ENCODE results near the gene FAM118B. TPM values are rescaled to one million over a fixed set of nuclear protein-coding genes. Genes with fewer than 3 reads are reported as not detected.

The FAM118B gene
- total RNA-seq, 1 donor from 2014 or later: 11.7 TPM

DNA sequence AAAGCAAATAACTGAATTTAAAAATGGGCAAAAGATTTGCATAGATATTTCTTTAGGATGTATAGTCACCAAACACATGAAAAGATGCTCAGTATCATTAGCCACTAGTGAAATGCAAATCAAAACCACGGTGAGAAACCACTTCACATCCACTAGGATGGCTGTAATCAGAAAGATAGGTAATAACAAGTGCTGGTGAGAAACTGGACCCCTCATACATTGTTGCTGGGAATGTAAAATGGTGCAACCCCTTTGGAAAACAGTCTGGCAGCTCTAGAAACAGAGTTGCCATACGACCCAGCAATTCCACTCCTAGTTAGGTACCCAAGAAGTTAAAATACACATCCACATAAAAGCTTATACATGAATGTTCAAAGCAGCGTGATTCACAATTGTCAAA lies 16.5 kb upstream of the FAM118B start:
- Mint-ChIP-seq H3K9me3 (peaks cover 6% of the 10 kb centered on the region), H3K27me3 (no peaks in the 10 kb centered on the region), H3K4me1 (no peaks in the 10 kb centered on the region), H3K27ac (no peak overlapping the region), H3K4me3 (no peak overlapping the region), H3K36me3 (ENCODE audit: low read depth) (peaks cover 85% of the 10 kb centered on the region)
- TF ChIP-seq, protein P1, sequence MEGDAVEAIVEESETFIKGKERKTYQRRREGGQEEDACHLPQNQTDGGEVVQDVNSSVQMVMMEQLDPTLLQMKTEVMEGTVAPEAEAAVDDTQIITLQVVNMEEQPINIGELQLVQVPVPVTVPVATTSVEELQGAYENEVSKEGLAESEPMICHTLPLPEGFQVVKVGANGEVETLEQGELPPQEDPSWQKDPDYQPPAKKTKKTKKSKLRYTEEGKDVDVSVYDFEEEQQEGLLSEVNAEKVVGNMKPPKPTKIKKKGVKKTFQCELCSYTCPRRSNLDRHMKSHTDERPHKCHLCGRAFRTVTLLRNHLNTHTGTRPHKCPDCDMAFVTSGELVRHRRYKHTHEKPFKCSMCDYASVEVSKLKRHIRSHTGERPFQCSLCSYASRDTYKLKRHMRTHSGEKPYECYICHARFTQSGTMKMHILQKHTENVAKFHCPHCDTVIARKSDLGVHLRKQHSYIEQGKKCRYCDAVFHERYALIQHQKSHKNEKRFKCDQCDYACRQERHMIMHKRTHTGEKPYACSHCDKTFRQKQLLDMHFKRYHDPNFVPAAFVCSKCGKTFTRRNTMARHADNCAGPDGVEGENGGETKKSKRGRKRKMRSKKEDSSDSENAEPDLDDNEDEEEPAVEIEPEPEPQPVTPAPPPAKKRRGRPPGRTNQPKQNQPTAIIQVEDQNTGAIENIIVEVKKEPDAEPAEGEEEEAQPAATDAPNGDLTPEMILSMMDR (IDR thresholded peaks at IDR 0.05): no peak
- CTCF ChIA-PET: no interaction called here
- DNase-seq: no peak
- POLR2A ChIA-PET: no interaction called here
- no peak for ATAC-seq (ENCODE audit: low read depth)
- intact Hi-C loops (cut with micrococcal nuclease): loop anchor here (10.0 kb wide), 1 partner anchor 470 kb away; no protein-coding TSS in a partner anchor

DNA sequence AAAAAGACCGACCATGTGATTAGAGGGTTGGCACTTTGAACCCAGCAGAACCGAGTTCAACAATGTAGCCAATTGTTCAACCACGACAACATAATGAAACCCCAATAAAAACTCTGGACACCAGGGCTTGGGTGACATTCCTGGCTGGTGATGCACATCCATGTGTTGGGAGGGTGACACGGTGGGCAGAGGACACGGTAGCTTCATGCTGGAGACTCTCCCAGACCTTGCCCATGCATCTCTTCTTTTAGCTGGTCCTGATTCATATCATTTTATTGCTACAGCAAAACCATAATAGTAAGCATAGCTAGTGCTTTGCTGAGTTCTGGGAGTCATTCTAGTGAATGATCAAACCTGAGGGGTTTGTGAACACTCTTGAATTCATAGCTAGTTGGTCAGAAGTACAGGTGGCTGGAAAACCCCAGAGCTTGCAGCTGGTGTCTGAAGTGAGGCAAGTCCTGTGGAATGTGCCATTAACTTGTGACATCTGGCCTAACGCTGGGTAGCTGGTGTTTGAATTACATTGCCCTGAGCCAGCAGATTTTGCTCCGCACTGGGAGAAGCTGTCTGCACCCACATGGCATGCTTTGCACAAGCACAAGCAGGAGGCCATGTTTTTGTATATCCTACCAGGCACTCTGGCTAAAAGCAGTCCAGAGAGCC lies 14.2 kb upstream of the FAM118B start:
- Mint-ChIP-seq H3K4me3 (no peak overlapping the region), H3K27me3 (no peaks in the 10 kb centered on the region), H3K4me1 (no peaks in the 10 kb centered on the region), H3K36me3 (ENCODE audit: low read depth) (peaks cover 87% of the 10 kb centered on the region), H3K9me3 (peaks cover 6% of the 10 kb centered on the region), H3K27ac (no peak overlapping the region)
- no peak for DNase-seq
- CTCF ChIA-PET: no interaction called here
- POLR2A ChIA-PET: interaction anchor here (1.6 kb wide), 1 partner anchor 14 kb away, joined by 4 read pairs; the partner anchor contains the start of genes FAM118B and RPUSD4
- TF ChIP-seq, protein P1 (IDR thresholded peaks at IDR 0.05): no peak
- ATAC-seq (ENCODE audit: low read depth): no peak
- intact Hi-C loops (cut with micrococcal nuclease): loop anchor here (10.0 kb wide), 1 partner anchor 473 kb away; no protein-coding TSS in a partner anchor

DNA sequence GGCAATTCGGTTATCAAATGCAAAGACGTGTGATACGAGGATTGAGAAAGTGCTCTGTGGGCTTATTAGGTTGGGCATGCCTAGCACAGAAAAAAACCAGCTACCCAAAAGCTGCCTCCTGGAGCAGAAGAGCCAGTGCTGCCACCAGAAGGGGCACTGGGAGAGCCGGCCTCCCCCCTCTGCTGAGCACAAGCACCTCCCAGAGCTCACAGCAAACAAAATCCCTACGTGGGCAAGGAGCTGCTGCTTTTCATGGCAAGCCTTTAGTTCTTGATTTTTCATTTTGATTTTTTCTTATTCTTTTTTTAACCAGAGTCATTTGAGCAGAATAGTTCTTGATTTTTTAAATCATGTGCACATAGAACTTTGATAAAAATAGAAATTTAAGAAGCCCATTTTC lies 12.9 kb upstream of the FAM118B start:
- H3K27me3 Mint-ChIP-seq: no peaks in the 10 kb centered on the region
- DNase-seq (no peak), ATAC-seq (ENCODE audit: low read depth) (no peak)
- ChIA-PET CTCF (no interaction called here), POLR2A (interaction anchor here (1.6 kb wide), 1 partner anchor 13 kb away, joined by 4 read pairs; the partner anchor contains the start of genes FAM118B and RPUSD4)
- H3K27ac Mint-ChIP-seq: no peak overlapping the region
- intact Hi-C loops (cut with micrococcal nuclease): loop anchor here (10.0 kb wide), 1 partner anchor 474 kb away; no protein-coding TSS in a partner anchor
- peaks cover 89% of the 10 kb centered on the region for H3K36me3 Mint-ChIP-seq (ENCODE audit: low read depth)
- H3K4me1 Mint-ChIP-seq: no peaks in the 10 kb centered on the region
- no peak overlapping the region for H3K4me3 Mint-ChIP-seq
- TF ChIP-seq, protein P1 (IDR thresholded peaks at IDR 0.05): no peak
- peaks cover 6% of the 10 kb centered on the region for H3K9me3 Mint-ChIP-seq

DNA sequence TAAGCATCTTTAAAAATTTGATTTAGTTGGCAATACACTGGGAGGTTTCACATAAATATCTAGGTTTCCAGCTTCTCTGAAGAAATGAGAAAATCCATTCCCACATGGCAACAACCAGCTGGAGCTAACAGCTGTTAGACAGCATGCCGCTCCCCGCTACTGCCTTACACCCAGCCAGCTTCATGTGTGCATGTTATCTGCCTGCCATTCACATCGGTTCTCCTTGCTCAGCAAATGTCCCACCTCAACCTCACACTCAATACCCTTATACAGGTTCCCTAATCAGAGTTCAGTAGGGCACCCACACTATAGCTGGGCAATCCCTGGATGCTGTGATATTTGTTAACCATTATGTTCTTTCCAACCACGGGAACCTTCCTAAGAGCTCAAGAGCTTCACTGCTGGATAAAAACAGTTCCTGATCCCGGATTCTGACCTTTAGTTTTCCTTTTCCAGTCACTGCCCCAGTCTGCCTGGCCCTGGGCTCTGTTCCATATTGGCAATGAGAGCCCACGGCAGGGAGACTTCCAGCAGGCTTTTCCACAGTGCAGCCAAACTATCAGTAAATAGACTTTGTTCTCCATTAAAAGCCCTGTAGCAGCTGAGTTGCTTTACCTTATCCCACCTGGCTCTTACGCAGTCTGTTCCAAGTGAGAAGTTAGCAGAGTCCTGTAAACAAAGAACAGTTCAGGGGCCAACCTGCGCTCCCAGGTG lies 8.8 kb upstream of the FAM118B start:
- Mint-ChIP-seq H3K27me3 (no peaks in the 10 kb centered on the region), H3K4me1 (no peaks in the 10 kb centered on the region), H3K4me3 (no peak overlapping the region), H3K9me3 (peaks cover 4% of the 10 kb centered on the region), H3K27ac (no peak overlapping the region), H3K36me3 (ENCODE audit: low read depth) (peaks cover 88% of the 10 kb centered on the region)
- intact Hi-C loops (cut with micrococcal nuclease): no loop called here
- TF ChIP-seq, protein P1 (IDR thresholded peaks at IDR 0.05): no peak
- ChIA-PET POLR2A (no interaction called here), CTCF (interaction anchor here (1.5 kb wide), 1 partner anchor 9 kb away, joined by 5 read pairs; no protein-coding TSS in a partner anchor)
- DNase-seq (no peak), ATAC-seq (ENCODE audit: low read depth) (no peak)

DNA sequence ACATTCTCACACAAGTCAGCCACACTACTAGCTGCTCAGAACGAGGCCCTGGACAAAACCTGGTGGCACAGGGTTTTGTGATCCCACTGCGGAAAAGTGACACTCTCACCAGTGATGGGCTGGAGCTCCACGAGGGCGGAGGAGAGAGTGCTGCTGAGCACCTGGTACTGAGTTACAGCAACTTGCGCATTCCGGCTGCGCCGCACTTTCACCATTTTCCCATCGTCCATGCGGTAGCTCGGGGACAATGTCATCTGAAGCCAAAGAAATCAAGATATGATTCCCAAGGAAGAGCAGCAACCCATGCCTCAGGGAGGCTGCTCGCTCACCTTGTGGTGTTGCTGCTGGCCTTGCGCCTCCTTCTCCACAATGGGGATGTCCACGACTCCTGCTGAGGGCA lies 6.2 kb upstream of the FAM118B start:
- DNase-seq (no peak), ATAC-seq (ENCODE audit: low read depth) (no peak)
- ChIA-PET POLR2A (no interaction called here), CTCF (no interaction called here)
- no peaks in the 10 kb centered on the region for H3K9me3 Mint-ChIP-seq
- no peaks in the 10 kb centered on the region for H3K27me3 Mint-ChIP-seq
- intact Hi-C loops (cut with micrococcal nuclease): no loop called here
- H3K4me3 Mint-ChIP-seq: no peak overlapping the region
- no peak overlapping the region for H3K27ac Mint-ChIP-seq
- TF ChIP-seq, protein P1 (IDR thresholded peaks at IDR 0.05): no peak
- peaks cover under 1% of the 10 kb centered on the region for H3K4me1 Mint-ChIP-seq
- H3K36me3 Mint-ChIP-seq (ENCODE audit: low read depth): peaks cover 88% of the 10 kb centered on the region

Measured in activated B cell treated with CpG ODN at 0.5 μM for 24 hours (primary cell).